Stomach (tissue), 9 donors: ENCODE data around the gene CCN6. TPM values are rescaled to one million over a fixed set of nuclear protein-coding genes. Genes with fewer than 3 reads are reported as not detected.

Source experiments
- DNase-seq, 2 donors: peaks; one replicate each; pipeline versions ENCODE4 v3.0.0 to v3.0.0-alpha.2; 2013 to 2019
- H3K27ac ChIP-seq, 5 donors: fragments of 200-600 bp in 4 of 5; sonication (generic) in 4 of 5; one replicate each; pipeline ENCODE4 v1.5.1; 2013 to 2019; ENCODE audit warnings: mild to moderate bottlenecking in 1 of 5, moderate library complexity in 1 of 5
- H3K27me3 ChIP-seq, 3 donors: fragments of 200-600 bp; sonication (generic); one replicate each; pipeline ENCODE4 v1.5.1; 2017 to 2019; ENCODE audit warnings: mixed run types in 1 of 3
- H3K36me3 ChIP-seq, 4 donors: fragments of 200-600 bp; sonication (generic); 1 replicate in 3 of 4; 2 replicates in 1 of 4; pipeline ENCODE4 v1.5.1; 2016 to 2019
- H3K4me1 ChIP-seq, 4 donors: fragments of 200-600 bp; sonication (generic); one replicate each; pipeline ENCODE4 v1.5.1; 2016 to 2019
- H3K4me3 ChIP-seq, 4 donors: fragments of 200-600 bp; sonication (generic) in 3 of 4; one replicate each; pipeline ENCODE4 v1.5.1; 2016 to 2019; ENCODE audit warnings: mild to moderate bottlenecking in 1 of 4
- H3K9me3 ChIP-seq, 4 donors: fragments of 200-600 bp; sonication (generic); one replicate each; pipeline ENCODE4 v1.5.1; 2016 to 2019
- EP300 ChIP-seq: sonication (generic); formaldehyde crosslinking; IDR thresholded peaks from one replicate; pipeline ENCODE4 v1.6.1; 2017; ENCODE audit warnings: antibody characterized with exemption
- POLR2A ChIP-seq, 4 donors: fragments of 450-650 bp; IDR thresholded peaks; one replicate each; pipeline ENCODE4 v1.6.1; 2016; ENCODE audit warnings: antibody characterized with exemption in 4 of 4, control low read depth in 2 of 4, mild to moderate bottlenecking in 1 of 4, moderate library complexity in 1 of 4
- POLR2AphosphoS5 ChIP-seq, 3 donors: sonication (generic); formaldehyde crosslinking; IDR thresholded peaks; one replicate each; pipeline ENCODE4 v1.6.1; 2016; ENCODE audit warnings: antibody characterized with exemption in 3 of 3
- whole genome bisulfite sequencing, 5 donors: extraction: QIAGEN DNeasy Blood & Tissue Kit in 3 of 5; methylation state at CpG; one replicate each; pipeline versions ENCODE4 v1.1.5 to v1.1.7; 2013 to 2018; 5-methylcytosine and 5-hydroxymethylcytosine counted together
- intact Hi-C: fragments of 100-400 bp; cut with DNase I; formaldehyde crosslinking; loops from one replicate; pipeline ENCODE4 v1.15.1; 2023; ENCODE audit warnings: low total_unique reads
- polyA plus RNA-seq, 3 donors: library from polyadenylated mRNA; stranded (reverse); fragments of 200-250 nt; gene quantifications; one replicate each; pipeline ENCODE4 v1.2.3, GENCODE V29; 2013
- total RNA-seq, 5 donors: library from RNA; depleted of rRNA; stranded (reverse); fragments of >200 nt; gene quantifications; one replicate each; pipeline versions ENCODE4 v1.1.0 to v1.2.3, GENCODE V29; 2014 to 2016
- TF ChIP-seq, protein P1 (sequence below), 7 experiments: fragments of 450-650 bp in 4 of 7; fragments of 200-600 bp in 3 of 7; sonication (generic) in 3 of 7; IDR thresholded peaks; one replicate each; pipeline ENCODE4 v1.5.1; 2016 to 2019; ENCODE audit warnings: antibody characterized with exemption in 7 of 7, control low read depth in 2 of 7, mild to moderate bottlenecking in 1 of 7
- donor health status: healthy with polysubstance abuse.
- donor health status: Bipolar disorder and iron deficiency.
- donor health status: healthy.

CCN6 gene
- total and polyA plus RNA-seq, 8 donors, result not detected

GRCh38 chr6:112038268-112038667, 15.6 kb upstream of the CCN6 start:
- Histone ChIP-seq H3K27ac (peak overlapping the region in 4 of 5 donors; percentile 40 to 81 (median 54)), H3K9me3 (no peaks in the 10 kb centered on the region), H3K36me3 (no peaks in the 10 kb centered on the region), H3K4me3 (no peak overlapping the region), H3K4me1 (peaks cover 0 to 16% (median 8%) of the 10 kb centered on the region in 4 donors), H3K27me3 (no peaks in the 10 kb centered on the region)
- intact Hi-C loops, result loop anchor here (10.0 kb wide), 2 partner anchors 323 to 773 kb away; no protein-coding TSS in a partner anchor
- 68 to 85% (median 75%) methylated on average over 4 to 5 of the region's 5 CpGs for WGBS, 5 donors
- no peak for DNase-seq
- TF ChIP-seq EP300 (no peak), POLR2AphosphoS5 (IDR thresholded peaks at IDR 0.05) (no peak), POLR2A (IDR thresholded peaks at IDR 0.05) (no peak)
- TF ChIP-seq, protein P1, sequence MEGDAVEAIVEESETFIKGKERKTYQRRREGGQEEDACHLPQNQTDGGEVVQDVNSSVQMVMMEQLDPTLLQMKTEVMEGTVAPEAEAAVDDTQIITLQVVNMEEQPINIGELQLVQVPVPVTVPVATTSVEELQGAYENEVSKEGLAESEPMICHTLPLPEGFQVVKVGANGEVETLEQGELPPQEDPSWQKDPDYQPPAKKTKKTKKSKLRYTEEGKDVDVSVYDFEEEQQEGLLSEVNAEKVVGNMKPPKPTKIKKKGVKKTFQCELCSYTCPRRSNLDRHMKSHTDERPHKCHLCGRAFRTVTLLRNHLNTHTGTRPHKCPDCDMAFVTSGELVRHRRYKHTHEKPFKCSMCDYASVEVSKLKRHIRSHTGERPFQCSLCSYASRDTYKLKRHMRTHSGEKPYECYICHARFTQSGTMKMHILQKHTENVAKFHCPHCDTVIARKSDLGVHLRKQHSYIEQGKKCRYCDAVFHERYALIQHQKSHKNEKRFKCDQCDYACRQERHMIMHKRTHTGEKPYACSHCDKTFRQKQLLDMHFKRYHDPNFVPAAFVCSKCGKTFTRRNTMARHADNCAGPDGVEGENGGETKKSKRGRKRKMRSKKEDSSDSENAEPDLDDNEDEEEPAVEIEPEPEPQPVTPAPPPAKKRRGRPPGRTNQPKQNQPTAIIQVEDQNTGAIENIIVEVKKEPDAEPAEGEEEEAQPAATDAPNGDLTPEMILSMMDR (IDR thresholded peaks at IDR 0.05), result no peak

- H3K9me3 ChIP-seq, result no peaks in the 10 kb centered on the region
- H3K27me3 ChIP-seq, result no peaks in the 10 kb centered on the region
- TF ChIP-seq POLR2AphosphoS5 (IDR thresholded peaks at IDR 0.05) (no peak), POLR2A (IDR thresholded peaks at IDR 0.05) (no peak), EP300 (no peak)
- TF ChIP-seq, protein P1 (IDR thresholded peaks at IDR 0.05), result no peak
- no peak for DNase-seq
- no peaks in the 10 kb centered on the region for H3K36me3 ChIP-seq
- H3K27ac ChIP-seq, result peak overlapping the region in 3 of 5 donors; percentile 40 to 81 (median 47)
- peaks cover 0 to 19% (median 9%) of the 10 kb centered on the region in 4 donors for H3K4me1 ChIP-seq
- WGBS, 5 donors, result 84 to 86% (median 86%) methylated on average over 15 of the region's 15 CpGs
- no peak overlapping the region for H3K4me3 ChIP-seq
- intact Hi-C loops, result loop anchor here (10.0 kb wide), 2 partner anchors 324 to 774 kb away; no protein-coding TSS in a partner anchor
These were observed 15.0 kb upstream of the CCN6 start for GRCh38 chr6:112038756-112039430.

GRCh38 chr6:112039431-112039770, 14.5 kb upstream of the CCN6 start:
- TF ChIP-seq, protein P1 (IDR thresholded peaks at IDR 0.05), result no peak
- no peak for TF ChIP-seq EP300
- no peak for TF ChIP-seq POLR2AphosphoS5 (IDR thresholded peaks at IDR 0.05)
- no peak for TF ChIP-seq POLR2A (IDR thresholded peaks at IDR 0.05)
- intact Hi-C loops, result loop anchor here (10.0 kb wide), 2 partner anchors 325 to 775 kb away; no protein-coding TSS in a partner anchor

DNA sequence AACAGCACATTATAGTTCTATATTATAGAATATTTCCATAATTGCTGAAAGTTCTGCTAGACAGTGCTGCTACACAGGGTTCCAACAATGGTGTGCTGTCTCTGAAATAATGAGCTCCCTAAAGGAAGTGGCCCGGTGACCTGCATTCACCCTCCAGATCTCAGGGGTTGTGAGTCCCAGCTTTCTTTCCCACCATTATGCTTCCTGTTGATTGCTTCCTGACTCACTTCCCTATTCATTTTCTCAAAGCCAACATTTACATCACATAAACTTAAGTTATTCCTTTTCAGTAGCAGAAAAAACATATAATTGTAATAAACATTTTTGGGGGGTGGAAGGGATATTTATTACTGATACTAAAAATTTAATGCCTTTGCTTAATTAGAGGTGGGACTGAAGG, 12.9 kb upstream of the CCN6 start:
- WGBS, 5 donors, result 72 to 83% (median 79%) methylated on average over 1 of the region's 1 CpG

More at GRCh38 chr6:112039431-112039770, 14.5 kb upstream of the CCN6 start:
- DNase-seq, result no peak
- WGBS, 5 donors, result 50 to 96% (median 73%) methylated on average over 2 of the region's 2 CpGs
- no peak overlapping the region for H3K4me3 ChIP-seq
- H3K4me1 ChIP-seq, result peaks cover 0 to 24% (median 12%) of the 10 kb centered on the region in 4 donors
- no peaks in the 10 kb centered on the region for H3K27me3 ChIP-seq
- H3K9me3 ChIP-seq, result no peaks in the 10 kb centered on the region
- H3K36me3 ChIP-seq, result no peaks in the 10 kb centered on the region
- H3K27ac ChIP-seq, result peak overlapping the region in 1 of 5 donors; percentile 81

More for the DNA sequence above, 12.9 kb upstream of the CCN6 start:
- H3K27ac ChIP-seq, result no peak overlapping the region
- intact Hi-C loops, result no loop called here
- H3K4me3 ChIP-seq, result no peak overlapping the region
- peaks cover 0 to 34% (median 16%) of the 10 kb centered on the region in 4 donors for H3K4me1 ChIP-seq
- no peaks in the 10 kb centered on the region for H3K9me3 ChIP-seq
- no peaks in the 10 kb centered on the region for H3K36me3 ChIP-seq
- DNase-seq, result no peak
- no peaks in the 10 kb centered on the region for H3K27me3 ChIP-seq
- no peak for TF ChIP-seq POLR2AphosphoS5 (IDR thresholded peaks at IDR 0.05)
- no peak for TF ChIP-seq POLR2A (IDR thresholded peaks at IDR 0.05)
- TF ChIP-seq EP300, result no peak
- TF ChIP-seq, protein P1 (IDR thresholded peaks at IDR 0.05), result no peak
